Bronchus fibroblast of lung (primary cell): ENCODE data around the gene NOL6. TPM values are rescaled to one million over a fixed set of nuclear protein-coding genes. Genes with fewer than 3 reads are reported as not detected.

ENCODE experiments used
- total RNA-seq: library from RNA; depleted of rRNA; stranded (reverse); fragments of >200 nt; gene quantifications from 2 replicates; pipeline ENCODE4 v1.2.3, GENCODE V29; 2015

Gene NOL6, protein sequence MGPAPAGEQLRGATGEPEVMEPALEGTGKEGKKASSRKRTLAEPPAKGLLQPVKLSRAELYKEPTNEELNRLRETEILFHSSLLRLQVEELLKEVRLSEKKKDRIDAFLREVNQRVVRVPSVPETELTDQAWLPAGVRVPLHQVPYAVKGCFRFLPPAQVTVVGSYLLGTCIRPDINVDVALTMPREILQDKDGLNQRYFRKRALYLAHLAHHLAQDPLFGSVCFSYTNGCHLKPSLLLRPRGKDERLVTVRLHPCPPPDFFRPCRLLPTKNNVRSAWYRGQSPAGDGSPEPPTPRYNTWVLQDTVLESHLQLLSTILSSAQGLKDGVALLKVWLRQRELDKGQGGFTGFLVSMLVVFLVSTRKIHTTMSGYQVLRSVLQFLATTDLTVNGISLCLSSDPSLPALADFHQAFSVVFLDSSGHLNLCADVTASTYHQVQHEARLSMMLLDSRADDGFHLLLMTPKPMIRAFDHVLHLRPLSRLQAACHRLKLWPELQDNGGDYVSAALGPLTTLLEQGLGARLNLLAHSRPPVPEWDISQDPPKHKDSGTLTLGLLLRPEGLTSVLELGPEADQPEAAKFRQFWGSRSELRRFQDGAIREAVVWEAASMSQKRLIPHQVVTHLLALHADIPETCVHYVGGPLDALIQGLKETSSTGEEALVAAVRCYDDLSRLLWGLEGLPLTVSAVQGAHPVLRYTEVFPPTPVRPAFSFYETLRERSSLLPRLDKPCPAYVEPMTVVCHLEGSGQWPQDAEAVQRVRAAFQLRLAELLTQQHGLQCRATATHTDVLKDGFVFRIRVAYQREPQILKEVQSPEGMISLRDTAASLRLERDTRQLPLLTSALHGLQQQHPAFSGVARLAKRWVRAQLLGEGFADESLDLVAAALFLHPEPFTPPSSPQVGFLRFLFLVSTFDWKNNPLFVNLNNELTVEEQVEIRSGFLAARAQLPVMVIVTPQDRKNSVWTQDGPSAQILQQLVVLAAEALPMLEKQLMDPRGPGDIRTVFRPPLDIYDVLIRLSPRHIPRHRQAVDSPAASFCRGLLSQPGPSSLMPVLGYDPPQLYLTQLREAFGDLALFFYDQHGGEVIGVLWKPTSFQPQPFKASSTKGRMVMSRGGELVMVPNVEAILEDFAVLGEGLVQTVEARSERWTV
- 30.8 and 31.5 TPM in 2 replicates for total RNA-seq

DNA sequence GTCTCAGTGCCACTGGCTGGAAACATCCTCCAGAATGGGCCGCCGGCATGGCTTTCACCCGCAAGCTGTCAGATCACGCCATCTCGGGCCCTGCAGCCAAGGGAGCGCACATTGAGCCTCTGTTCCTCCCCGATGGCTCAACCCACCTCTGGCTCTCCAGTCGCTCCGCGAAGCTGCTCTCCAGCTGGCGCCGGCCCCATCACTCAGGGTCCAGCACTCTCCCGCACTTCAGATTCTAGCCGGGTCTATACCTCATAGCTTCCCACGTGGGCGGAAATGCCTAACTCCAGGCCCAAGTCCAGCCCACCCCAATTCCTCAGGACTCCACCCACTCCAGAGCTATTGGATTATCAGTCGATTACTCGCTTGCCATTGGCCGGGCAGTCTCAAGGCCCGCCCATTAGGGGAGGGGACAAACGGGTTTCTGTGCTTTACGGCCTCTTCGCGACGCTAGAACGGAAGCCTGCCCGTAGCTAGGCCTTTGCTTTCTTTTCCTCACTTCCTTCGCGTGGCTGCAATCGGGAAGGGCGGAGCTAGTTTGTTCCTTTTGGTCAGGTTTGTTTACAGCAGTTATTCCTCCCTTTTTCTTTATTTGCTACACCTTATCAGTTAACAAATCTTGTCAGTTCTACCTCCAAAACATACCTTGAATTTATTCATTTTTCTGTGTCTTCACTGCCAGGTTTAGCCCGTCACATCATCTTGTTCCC, at the start of gene NOL6:
TSS of gene NOL6 (minus strand) at position 282 of the 710 bp plus-strand sequence. CDS start at position 200, 82 bp downstream.

DNA sequence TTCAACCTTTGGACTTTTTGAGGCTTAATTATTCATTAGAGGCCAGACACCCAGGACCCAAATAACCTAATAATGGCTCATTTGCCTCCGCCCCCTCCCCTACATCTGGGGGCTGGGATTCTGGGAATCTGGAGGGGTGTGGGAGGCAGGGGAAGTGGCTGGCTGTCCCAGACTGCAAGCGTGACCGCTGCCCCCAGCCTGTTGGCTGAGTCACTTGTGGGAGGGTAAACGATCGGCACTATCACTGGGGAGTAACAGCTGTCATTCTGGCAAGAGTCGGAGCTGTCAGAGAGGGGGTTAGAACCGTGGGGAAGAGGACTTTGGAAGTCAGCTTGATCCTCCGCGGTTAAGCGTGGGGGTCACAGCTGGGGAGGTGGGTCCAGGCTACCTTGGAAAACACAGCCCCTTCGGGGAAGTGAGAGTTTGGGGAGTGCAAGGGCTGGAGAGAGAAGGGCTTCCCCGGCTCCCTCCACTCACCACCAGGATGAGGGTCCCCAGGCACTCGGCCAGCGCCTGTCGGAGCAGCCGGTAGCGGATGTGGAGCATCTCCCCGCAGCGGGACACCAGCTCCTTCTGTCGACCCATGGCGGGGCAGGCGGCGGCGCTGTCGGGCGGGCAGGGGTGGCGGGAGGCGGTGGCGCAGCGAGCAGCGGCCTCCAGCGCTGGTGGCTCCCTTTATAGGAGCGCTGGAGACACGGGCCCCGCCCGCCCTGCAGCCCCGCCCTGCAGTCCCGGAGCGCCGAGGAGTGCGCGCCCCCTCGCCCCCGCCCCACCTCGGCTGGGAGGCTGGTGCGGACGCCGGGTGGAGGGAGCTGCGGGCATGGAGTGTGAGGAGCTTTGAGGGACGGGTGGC, 26.6 kb downstream of the NOL6 start, which contains the start of gene AQP3:
TSS of gene AQP3 (minus strand) at position 648 of the 853 bp plus-strand sequence. CDS start at position 585, 63 bp downstream.

Other genes with a start within 250 kb of the NOL6 start
- gene SPINK4, start 233.8 kb downstream of the NOL6 start, total RNA-seq = not detected in 2 replicates
- 41.6 and 51.4 TPM in 2 replicates for gene BAG1, start 209.2 kb downstream of the NOL6 start, total RNA-seq
- gene CHMP5, start 208.9 kb downstream of the NOL6 start, total RNA-seq = 52.2 and 66.9 TPM in 2 replicates
- 15.8 and 18.0 TPM in 2 replicates for gene NFX1, start 183.4 kb downstream of the NOL6 start, total RNA-seq
- gene AQP7, start 71.4 kb downstream of the NOL6 start, total RNA-seq = not detected in 2 replicates
- 2.4 and 3.5 TPM in 2 replicates for gene AQP3, start 26.3 kb downstream of the NOL6 start, total RNA-seq
- gene ANKRD18B, start 50.3 kb upstream of the NOL6 start, total RNA-seq = 0.17 and 0.74 TPM in 2 replicates